OCI-M2 (cell line): ENCODE results near the gene LEMD2.

Experiments used
- DNase-seq: peaks from one replicate; lab custom pipeline; 2025; ENCODE audit not compliant: unreplicated experiment; lab: John Stamatoyannopoulos, UW

LEMD2 gene

DNA sequence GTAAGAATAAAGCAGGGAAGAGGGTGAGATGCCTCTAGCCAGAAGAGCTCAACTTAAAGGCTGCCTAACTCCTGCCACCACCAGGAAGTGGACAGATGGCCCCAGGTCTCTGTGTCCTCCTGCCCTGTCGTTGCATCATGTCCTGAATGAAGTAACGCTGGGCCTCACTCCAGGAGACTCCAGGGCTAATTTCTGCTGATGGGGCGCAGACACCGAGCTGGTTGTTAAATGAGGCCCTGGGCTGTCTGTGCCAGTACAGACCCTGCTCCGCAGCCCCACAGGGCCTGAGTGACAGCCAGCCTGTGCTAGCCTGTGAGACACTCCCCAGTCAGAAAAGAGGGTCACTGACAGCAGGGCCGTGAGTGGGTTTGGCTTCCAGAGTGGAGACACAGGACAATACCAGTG is 48.7 kb downstream of the LEMD2 start:
- no peak for DNase-seq

DNA sequence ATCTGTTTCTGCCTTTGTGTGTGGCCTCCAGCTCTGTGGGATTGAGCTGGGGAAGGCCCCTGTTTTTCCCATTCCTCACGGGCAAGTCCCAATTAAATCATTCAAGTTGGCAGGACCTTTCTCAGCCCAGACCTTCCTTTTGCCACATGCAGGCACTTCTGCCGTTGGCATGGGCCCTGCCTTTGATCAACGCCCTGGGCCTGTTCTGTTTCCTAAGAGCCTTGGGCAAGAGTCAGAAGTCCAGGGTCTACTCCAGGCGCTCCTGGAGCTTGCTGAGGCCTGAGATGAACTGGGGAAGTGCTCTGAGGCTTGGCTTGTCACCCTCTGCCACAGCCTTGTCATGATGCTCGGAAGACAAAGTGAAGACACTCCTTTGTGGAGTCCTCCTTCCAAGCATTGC is 49.4 kb downstream of the LEMD2 start:
- DNase-seq, result no peak

DNA sequence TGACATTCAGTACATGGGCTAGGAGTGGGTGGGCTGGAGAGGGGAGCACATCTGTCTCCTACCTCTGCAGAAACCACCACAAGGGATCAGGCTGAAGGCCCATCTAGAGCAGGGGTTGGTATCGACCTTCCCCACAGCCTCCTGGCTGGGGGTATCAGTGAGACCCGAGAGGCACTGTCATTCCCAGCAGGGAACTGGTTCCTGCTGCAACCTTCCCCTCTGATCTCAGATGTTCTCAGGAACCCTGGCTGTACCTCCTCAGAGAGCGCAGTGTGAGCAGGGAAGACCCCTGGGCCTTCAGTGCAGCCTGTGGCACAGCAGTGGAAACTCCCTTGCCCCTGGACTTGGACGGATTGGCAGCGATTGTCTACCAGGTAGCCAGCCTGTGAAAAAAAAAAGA is 50.1 kb downstream of the LEMD2 start:
- DNase-seq, result no peak

DNA sequence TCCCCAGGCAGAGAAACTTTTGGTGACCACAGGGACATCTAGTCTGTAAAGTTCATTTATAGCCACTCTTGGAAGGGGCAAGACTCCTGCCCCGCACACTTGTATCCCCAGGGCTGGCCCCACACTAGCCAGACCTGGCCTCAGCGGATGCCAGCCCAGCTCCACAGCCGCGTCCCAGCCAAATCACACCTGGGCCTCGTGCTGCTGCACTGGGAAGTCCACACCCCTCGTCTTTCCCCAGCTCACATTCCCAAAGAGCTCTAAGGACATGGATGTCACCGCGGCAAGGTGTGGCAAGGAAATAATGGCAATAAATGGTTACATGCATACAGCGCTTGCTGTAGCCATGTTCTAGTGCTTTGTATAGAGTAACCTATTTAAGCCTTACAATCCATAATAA is 50.8 kb downstream of the LEMD2 start:
- no peak for DNase-seq

DNA sequence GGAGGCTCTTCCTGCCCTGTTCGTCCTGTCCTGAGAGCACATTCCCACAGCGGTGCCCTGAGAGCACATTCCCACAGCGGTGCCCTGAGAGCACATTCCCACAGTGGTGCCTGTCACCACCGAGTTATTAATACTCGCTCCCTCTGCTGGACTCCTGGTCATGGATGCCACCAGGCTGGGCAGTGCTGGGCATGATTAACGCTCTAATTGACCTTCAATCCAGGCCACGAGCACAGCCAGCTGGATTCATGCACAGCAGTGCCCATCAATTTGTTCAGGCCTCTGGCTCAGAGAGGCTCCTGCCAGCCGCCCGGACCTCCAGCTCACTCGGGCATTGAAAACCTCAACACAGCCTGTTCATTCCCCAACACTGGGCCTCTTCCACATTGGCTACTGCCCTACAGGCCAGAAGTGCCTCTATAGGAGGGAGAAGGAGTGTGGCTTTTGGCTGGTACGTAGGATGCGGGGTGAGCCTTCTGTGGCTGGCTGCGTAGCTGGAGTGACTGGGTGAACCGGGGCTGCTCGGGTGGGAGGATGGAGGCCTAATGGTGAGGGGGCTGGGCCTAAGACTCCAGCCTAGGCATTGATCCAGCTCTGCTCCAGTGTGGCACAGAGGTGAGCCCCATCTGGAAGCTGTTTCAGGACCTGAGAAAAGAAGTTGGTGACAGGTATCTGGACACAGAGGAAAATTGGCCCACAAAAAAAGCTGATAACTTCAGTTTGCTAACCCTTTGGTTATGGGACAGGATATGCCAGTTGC is 51.5 kb downstream of the LEMD2 start:
- no peak for DNase-seq

DNA sequence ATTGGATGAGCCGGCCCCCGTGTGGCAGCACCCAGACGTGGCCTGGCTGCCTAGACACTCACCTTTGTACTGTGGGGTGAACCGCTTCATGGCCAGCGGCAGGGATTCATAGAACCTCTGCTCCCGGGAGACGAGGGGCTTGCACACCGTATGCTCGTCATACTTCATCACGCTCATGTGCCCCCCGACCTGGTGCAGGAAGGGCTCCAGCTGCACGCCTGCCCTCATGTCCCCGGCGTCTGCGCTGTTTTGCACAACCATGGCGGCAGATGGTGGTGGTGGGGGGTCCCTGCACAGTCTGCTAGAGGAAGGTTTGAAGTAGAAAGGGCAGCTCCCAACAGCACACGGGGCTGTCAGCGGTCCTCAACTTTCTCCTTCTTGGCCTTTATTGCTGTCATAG is 53.7 kb downstream of the LEMD2 start:
- no peak for DNase-seq

DNA sequence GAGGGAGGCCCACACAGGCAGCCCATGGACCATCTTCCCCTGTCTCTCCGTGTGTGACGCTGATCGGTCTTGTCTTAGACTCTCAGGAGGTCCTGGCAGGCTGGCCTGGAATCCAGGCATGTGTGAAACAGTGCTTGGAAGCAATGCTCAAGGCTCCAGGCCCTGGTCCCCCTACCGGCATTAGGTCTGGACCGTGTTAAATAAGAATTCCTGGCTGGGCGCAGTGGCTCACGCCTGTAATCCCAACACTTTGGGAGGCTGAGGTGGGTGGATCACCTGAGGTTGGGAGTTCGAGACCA is 55.3 kb downstream of the LEMD2 start:
- DNase-seq, result no peak

DNA sequence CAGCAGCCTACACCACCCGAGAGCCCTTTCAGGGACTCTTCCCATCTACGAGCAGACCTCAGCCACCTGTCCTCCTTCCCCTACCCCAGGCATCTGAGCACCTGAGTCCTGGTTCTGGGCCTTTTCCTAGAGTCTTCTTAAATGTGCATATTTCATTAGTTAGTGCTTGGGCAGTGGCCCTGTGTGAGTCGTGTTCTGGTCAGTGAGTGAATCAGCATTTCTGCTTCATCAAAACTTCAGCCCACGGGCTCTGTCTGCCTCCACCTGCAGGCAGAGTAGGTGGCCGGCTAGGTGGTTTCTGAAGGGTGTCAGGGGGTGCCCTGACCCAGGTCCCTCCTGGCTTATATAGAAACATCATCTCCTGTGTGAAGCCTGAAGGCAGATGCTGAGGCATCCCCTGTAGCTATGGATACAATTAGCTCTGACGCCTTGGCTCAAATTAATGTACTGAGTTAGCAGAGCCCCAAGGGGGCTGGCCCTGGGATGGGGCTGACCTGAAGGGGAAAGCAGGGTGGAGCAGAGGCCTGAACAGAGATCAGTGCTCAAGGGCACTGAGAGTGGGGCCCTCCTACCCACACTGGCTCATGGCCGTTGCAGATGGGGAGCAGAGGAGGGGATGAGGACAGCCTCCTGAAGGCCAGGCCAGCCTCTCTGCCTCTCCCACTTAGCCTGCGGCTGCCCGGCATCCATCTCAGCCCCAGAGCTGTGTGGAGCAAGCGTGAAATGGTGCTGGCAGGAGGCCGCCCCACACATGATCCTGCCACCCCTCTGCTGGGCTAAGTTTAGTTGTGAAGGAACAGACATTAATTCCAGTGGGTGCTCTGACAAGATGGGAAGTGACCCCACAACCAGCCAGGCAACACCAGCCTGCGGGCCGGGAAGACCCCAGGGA is 55.9 kb downstream of the LEMD2 start:
- DNase-seq, result no peak

DNA sequence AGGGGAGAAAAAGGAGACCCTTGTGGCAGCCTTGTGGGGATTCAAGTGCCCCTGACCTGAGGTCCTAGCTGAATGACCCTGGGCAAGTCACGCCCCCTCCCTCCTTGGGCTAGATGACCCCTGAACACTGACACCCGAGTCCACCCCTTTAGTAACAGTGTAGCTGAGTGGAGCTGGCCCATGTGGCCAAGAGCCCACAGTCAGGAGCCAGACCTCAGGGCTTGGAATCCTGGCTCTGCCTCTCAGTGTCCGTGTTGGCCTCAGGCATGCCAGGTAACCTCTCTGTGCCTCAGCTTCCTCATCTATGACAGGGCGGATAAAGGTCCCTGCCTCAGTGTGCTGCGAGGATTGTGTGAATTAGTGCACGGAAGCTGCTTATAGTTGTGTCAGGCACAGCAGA is 56.5 kb downstream of the LEMD2 start:
- no peak for DNase-seq

DNA sequence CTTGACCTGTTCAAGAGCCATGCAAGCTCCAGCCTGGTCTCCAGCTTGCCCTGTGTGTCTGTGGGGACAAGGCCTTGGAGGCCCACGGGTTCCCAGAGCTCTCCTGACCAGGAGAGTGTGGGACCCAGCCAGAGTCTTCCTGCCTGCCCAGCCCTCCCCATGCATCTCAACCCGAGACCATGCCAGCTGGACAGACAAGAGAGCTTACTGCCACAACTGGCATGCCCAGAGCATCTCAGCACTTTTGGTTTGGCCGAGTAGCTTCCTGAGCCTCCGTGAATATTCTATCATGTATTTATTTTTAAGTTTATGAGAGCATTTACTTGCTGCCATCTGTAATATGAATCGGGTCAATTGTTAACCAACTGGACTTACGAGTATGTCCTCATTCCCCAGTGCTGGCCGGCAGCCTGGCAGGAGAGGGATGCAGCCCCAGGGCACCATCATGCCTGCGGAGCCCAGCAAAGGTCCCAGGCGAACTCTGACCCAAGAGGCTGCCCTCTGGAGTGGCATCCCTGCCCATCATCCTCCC is 57.1 kb downstream of the LEMD2 start:
- no peak for DNase-seq

DNA sequence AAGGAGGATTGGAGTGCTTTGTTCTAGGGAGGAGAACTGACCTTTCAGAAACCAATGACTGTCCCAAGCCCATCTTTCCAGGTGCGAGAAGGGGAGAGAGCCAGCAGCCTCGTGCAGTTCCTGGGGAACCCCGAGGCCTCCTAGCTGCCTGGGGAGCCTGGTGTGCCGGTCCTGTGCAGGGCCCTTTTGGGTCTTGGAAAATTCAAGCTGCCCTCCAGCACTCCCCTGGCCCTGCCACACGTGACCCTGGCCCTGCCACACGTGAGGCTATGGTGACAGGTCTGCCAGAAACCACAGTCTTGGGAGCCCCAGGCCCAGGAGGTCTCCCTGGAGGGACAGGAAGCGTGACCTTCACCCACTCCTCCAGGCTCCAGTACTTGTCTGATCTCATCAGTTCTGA is 57.9 kb downstream of the LEMD2 start:
- no peak for DNase-seq

DNA sequence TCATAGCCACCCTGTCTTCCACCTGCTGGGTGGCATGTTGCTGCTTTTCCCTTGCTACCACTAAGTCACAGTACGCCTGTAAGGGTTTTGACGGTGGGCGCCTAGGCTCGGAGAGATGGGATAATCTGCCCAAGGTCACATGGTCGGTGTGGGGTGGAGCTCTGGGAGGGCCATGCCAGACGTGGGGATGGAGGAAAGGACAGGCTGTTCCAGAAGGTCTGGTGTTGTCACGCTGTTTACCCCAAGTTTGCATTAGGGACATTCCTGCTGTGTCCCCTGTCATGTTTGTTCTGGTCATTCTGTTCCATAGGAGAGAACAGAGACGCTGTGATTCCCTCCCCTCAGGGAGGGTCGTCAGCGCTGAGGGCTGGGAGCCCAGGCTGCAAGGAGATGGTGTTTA is 58.3 kb downstream of the LEMD2 start:
- DNase-seq, result no peak

DNA sequence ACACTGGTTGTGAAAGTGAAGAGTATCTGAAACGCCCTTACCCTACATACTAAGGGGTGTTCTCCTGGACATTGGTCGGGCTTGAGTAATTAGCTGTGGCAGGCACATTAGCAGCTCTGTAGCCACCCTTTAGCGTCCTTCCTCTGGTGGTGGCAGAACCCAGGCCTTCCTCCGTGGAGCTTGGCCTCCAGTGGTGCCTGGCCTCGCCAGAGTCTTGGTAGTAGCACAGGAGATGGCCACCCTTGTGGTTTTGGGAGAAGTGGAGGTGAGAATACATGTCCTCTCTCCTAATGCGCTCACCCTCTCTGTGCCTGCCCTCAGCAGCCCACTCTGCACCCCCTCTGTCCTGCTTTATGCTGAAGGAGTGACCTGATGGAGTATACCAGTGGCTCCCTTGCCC is 59.9 kb downstream of the LEMD2 start:
- no peak for DNase-seq

DNA sequence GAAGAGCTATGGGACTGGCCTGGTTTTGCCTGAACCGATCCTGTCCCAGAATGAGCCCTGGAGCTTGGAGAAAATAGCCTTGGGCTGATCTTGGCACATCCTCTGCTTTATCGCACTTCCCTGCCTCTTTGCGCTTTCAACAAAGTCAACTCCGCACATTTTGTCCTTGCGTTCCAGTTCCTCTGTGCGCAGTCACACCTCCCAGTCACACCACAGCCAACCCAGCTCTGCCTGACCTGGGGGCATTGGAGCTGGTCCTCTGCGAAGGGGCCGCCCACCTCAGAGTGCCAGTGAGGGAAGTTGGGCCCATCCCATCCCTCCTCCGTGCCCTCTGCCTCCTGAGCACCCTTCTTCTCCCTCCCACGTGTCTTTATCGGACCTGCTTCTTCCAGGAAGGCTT is 60.5 kb downstream of the LEMD2 start:
- DNase-seq, result no peak

DNA sequence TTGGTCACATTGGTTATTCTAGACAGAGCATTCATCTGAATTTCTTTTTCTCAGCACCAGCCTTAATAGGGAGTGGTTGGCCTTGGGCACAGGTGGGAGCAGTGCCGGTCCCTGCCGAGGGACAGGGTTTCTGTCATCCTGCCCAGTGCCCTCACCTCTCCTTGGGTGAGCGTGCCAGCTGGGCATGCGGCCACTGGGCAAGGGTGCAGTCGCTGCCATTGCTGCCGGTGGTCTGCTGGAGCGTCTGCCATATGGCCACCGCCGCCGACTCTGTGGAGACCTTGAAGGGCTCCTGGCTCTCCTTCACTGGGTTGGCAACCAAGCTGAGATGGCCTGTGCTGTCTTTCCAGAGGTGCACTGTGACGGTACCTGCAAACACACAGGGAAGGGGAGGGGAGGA is 61.0 kb downstream of the LEMD2 start:
- no peak for DNase-seq

DNA sequence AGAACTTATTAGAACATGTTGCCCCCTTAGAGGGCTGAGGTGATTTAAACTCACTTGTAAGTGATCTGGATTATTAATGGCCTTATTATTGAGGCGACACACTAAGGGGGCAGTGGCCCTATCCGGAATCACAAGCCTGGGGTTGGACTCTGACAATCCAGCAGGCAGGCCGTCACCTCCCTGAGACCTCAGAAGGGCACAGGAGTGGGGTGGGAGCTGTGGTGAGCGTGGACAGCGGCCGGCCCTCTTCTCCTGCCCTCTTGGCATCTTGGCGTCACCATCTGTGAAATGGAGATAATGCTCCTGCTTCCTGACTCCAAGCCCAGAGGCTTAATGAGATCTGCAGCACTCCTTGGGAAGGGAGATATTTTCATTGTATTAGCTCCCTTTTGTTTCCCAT is 61.8 kb downstream of the LEMD2 start:
- DNase-seq, result no peak

DNA sequence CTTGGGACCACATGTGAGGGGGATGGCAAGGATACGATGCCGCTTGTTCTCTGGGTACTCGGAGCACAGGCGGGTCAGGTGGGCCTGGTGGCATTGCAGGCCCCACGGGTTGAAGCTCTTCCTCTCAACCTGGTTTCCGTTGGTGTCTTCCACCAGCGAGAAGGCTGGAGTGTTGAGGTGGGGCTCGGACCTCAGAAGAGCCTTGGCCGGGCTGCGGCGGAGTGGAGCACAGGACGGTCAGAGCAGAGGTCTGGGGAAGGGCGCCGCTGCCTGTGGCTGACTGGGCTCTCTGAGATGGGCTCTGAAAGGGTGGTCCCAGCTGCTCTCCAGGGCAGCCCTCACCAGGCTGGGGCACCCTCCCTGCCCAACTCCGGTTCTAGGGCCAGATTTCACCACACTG is 62.2 kb downstream of the LEMD2 start:
- DNase-seq, result no peak

DNA sequence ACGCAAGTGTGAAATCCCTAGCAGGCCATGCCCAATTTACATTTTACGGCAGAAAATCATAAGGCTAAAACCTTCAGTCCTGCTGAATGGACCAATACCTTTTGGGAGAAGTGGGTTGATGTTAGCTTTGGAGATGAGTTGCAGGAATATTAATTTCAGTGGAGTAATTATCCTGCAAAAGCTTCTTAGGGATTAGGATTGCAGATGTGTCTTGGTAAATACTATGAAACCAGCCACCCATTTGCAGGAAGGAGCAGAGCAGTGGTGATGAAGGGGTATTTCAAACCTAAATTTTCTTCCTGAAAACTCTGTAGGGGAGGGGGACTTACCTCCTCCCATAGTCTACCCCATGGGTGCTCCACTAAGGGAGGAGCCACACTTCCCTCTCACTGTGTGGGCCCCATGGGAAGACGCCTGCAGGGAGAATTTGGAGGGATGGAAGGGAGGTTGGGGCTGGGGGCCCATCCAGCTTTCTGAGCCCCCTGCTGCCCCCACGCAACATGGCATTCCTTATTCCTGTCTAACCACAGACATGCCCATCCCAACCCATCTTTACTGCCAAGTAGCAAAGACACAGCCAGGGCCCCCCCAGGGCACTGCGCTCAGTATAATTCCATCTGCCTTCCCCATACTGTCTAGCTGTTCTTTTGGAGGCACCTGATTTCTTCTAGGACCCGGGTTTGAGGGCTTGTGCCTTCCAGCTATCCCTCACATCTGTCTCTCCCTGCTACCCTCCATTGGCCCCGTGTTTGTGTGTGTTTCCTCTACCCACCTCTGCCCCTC is 62.8 kb downstream of the LEMD2 start:
- DNase-seq, result no peak

DNA sequence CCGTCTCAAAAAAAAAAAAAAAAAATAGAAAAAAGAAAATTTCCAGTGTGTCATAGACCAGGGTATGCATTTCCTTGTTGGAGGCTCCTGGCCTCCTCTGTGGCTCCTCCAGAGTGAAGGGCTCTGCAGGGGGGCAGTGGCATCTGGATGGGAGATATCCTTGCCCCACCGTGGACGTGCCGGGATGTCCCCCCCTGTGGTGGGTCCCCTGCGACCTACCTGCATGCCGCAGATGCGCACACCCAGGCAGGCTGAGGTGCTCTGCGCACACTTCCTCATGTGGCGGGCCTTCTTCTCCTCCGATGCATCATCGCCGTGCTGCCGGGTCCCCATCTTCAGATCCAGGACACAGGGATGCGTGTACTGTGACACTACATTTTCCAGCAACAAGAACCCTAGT is 63.7 kb downstream of the LEMD2 start:
- no peak for DNase-seq

DNA sequence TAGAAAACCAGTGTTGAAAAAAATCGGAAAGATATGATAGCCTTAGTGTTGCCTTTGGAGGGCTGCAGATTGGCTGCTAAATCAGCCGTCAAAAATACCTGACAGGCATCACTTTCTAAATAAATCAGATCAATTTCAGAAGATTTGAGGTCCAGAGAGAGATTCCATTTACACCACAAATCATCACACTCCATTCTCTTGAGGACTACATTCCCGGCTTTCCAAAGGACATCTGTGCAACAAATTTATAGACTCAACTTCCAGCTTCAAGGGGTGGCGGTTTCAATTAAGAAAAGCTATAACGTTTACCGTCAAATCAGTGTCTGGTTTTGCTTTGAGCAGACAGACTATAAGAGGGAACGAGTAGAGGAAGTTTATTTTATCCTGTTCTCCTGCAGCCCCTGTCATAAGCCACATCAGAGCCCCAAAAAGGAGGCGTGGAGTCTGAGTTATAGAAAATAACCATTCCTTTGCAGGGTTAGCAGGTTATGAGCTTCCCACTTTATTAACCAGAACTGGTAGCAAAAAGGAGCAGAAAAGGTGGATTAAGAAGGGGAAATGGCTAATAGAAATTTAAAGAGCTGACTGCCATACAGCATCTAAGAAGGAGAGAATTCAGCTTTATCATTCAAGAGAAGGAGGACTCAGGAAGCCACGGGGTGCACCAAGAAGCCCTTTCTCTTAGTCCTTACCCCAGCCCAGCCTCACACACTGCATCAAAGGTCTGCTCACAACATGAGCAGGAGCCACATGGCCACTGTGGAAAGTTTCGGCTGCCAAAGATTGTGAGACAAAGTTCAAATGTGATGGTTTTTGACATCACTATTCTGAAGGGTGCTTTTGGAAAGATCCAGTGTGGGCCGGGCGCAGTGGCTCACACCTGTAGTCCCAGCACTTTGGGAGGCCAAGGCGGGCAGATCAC is 64.6 kb downstream of the LEMD2 start:
- no peak for DNase-seq
